IMR-90 (cell line): ENCODE data around the gene FBXW4. TPM values are rescaled to one million over a fixed set of nuclear protein-coding genes. Genes with fewer than 3 reads are reported as not detected.

ENCODE experiments used
- ATAC-seq: fragments of 200-7000 bp; cut with Tn5 transposase; 2 replicates; pipeline ENCODE4 v1.9.1; 2020; ENCODE audit warnings: low read depth, mild to moderate bottlenecking, moderate library complexity
- BruUV-seq: library from RNA; stranded (reverse); fragments of 400-500 nt; replicated peaks from 2 replicates; lab custom pipeline; 2021; lab: Mats Ljungman, UMichigan
- CTCF ChIA-PET: fragments of 300-600 bp; formaldehyde crosslinking; extraction: SDS; loops from one replicate; lab custom pipeline; 2021; ENCODE audit warnings: antibody characterized with exemption; lab: Yijun Ruan, JAX
- POLR2A ChIA-PET: fragments of 300-600 bp; sonication (Branson Sonifier 250); formaldehyde crosslinking; loops from one replicate; lab custom pipeline; 2022; ENCODE audit warnings: antibody characterized with exemption; ENCODE audit not compliant: unreplicated experiment; lab: Charles Lee
- DNase-seq: peaks from one replicate; pipeline ENCODE4 v3.0.0; 2013
- H2AFZ ChIP-seq: replicated peaks from 2 replicates; pipeline ENCODE3; 2013; ENCODE audit warnings: low read length, mild to moderate bottlenecking; ENCODE audit not compliant: poor library complexity
- H2AK5ac ChIP-seq: 2 replicates; pipeline ENCODE4 v1.6.1; 2013; ENCODE audit warnings: low read depth, low read length, inconsistent platforms
- H2AK9ac ChIP-seq: replicated peaks from 2 replicates; pipeline ENCODE3; 2013; ENCODE audit warnings: mild to moderate bottlenecking, low read depth, low read length, moderate library complexity; ENCODE audit not compliant: poor library complexity
- H2BK120ac ChIP-seq: 2 replicates; pipeline ENCODE4 v1.6.1; 2013; ENCODE audit warnings: low read depth, low read length, inconsistent platforms
- H2BK15ac ChIP-seq: 3 replicates; pipeline ENCODE4 v1.6.1; 2013; ENCODE audit warnings: low read depth, low read length, inconsistent platforms
- H2BK20ac ChIP-seq: 2 replicates; pipeline ENCODE4 v1.6.1; 2013; ENCODE audit warnings: low read depth, mild to moderate bottlenecking, inconsistent platforms, low read length, moderate library complexity
- H2BK5ac ChIP-seq: 2 replicates; pipeline ENCODE4 v1.6.1; 2013; ENCODE audit warnings: mild to moderate bottlenecking, low read depth, low read length, inconsistent platforms; ENCODE audit not compliant: poor library complexity, severe bottlenecking
- H3K14ac ChIP-seq: replicated peaks from 2 replicates; pipeline ENCODE4 v1.6.1; 2013; ENCODE audit warnings: low read depth, low read length, inconsistent platforms
- H3K18ac ChIP-seq: 2 replicates; pipeline ENCODE4 v1.6.1; 2013; ENCODE audit warnings: low read depth, low read length, control low read depth
- H3K23ac ChIP-seq: 2 replicates; pipeline ENCODE4 v1.6.1; 2013; ENCODE audit warnings: low read depth, low read length, inconsistent platforms
- H3K27ac ChIP-seq: 2 replicates; pipeline ENCODE4 v1.5.1; 2013; ENCODE audit warnings: mild to moderate bottlenecking, control low read depth, low read length; ENCODE audit not compliant: insufficient read depth
- H3K27me3 ChIP-seq: 2 replicates; pipeline ENCODE4 v1.6.1; 2013; ENCODE audit warnings: low read length; ENCODE audit not compliant: control insufficient read depth, insufficient read depth
- H3K36me3 ChIP-seq: 2 replicates; pipeline ENCODE4 v1.6.1; 2013; ENCODE audit warnings: low read length, mixed read lengths; ENCODE audit not compliant: control insufficient read depth, insufficient read depth
- H3K4ac ChIP-seq: 2 replicates; pipeline ENCODE4 v1.6.1; 2013; ENCODE audit warnings: low read depth, low read length, inconsistent platforms
- H3K4me1 ChIP-seq: 2 replicates; pipeline ENCODE4 v1.6.1; 2013; ENCODE audit warnings: low read length, mixed read lengths; ENCODE audit not compliant: control insufficient read depth, insufficient read depth
- H3K4me2 ChIP-seq: 2 replicates; pipeline ENCODE4 v1.6.1; 2013; ENCODE audit warnings: low read depth, mild to moderate bottlenecking, control low read depth, low read length, moderate library complexity
- H3K4me3 ChIP-seq: 2 replicates; pipeline ENCODE4 v1.5.1; 2013; ENCODE audit warnings: low read depth, mild to moderate bottlenecking, control low read depth, low read length, moderate library complexity; ENCODE audit not compliant: insufficient read depth
- H3K56ac ChIP-seq: 2 replicates; pipeline ENCODE4 v1.6.1; 2013; ENCODE audit warnings: low read length, inconsistent platforms; ENCODE audit not compliant: insufficient read depth; ENCODE audit errors: extremely low read depth
- H3K79me1 ChIP-seq, 2 experiments: 2 replicates each; pipeline ENCODE4 v1.6.1; 2013; ENCODE audit warnings: low read length in 2 of 2, inconsistent platforms in 1 of 2, low read depth in 1 of 2
- H3K9ac ChIP-seq: 2 replicates; pipeline ENCODE4 v1.6.1; 2013; ENCODE audit warnings: low read depth, low read length, control low read depth
- H3K9me1 ChIP-seq: 2 replicates; pipeline ENCODE4 v1.6.1; 2013; ENCODE audit warnings: low read length, inconsistent platforms; ENCODE audit not compliant: insufficient read depth
- H3K9me3 ChIP-seq: 2 replicates; pipeline ENCODE4 v1.6.1; 2013; ENCODE audit warnings: low read length; ENCODE audit not compliant: control insufficient read depth, insufficient read depth
- H4K20me1 ChIP-seq: 2 replicates; pipeline ENCODE4 v1.6.1; 2013; ENCODE audit warnings: low read length, inconsistent platforms; ENCODE audit not compliant: insufficient read depth
- H4K5ac ChIP-seq: 2 replicates; pipeline ENCODE4 v1.6.1; 2013; ENCODE audit warnings: mild to moderate bottlenecking, low read depth, low read length, control low read depth
- H4K8ac ChIP-seq, 2 experiments: 2 replicates each; pipeline ENCODE4 v1.6.1; 2013; ENCODE audit warnings: low read depth in 2 of 2, low read length in 2 of 2, control low read depth in 1 of 2, inconsistent platforms in 1 of 2
- H4K91ac ChIP-seq: 2 replicates; pipeline ENCODE4 v1.6.1; 2013; ENCODE audit warnings: low read depth, low read length, inconsistent platforms; ENCODE audit not compliant: insufficient read depth
- BHLHE40 ChIP-seq: fragments of 150-350 bp; IDR thresholded peaks from 2 replicates; pipeline ENCODE4 v1.6.1; 2016; ENCODE audit warnings: mild to moderate bottlenecking, low read depth, low read length
- CHD1 ChIP-seq: IDR thresholded peaks from 2 replicates; pipeline ENCODE4 v1.6.1; 2012; ENCODE audit warnings: low read depth, low read length, improper control_type of control experiment
- CTCF ChIP-seq: conservative IDR thresholded peaks from 2 replicates; pipeline ENCODE4 v1.5.1; 2012; ENCODE audit warnings: mild to moderate bottlenecking, low read depth, low read length, improper control_type of control experiment
- ELK1 ChIP-seq: fragments of 150-350 bp; IDR thresholded peaks from 2 replicates; pipeline ENCODE4 v1.6.1; 2016; ENCODE audit warnings: low read depth, mild to moderate bottlenecking, low read length, moderate library complexity, borderline replicate concordance
- FOS ChIP-seq: fragments of 150-350 bp; IDR thresholded peaks from 2 replicates; pipeline ENCODE4 v1.6.1; 2016; ENCODE audit warnings: low read depth, low read length
- MAFK ChIP-seq: IDR thresholded peaks from 2 replicates; pipeline ENCODE4 v1.6.1; 2012; ENCODE audit warnings: low read depth, low read length, improper control_type of control experiment
- MAZ ChIP-seq: IDR thresholded peaks from 2 replicates; pipeline ENCODE4 v1.6.1; 2012; ENCODE audit warnings: low read depth, mild to moderate bottlenecking, low read length, improper control_type of control experiment, moderate library complexity, borderline replicate concordance
- MXI1 ChIP-seq: IDR thresholded peaks from 2 replicates; pipeline ENCODE4 v1.6.1; 2012; ENCODE audit warnings: low read depth, mild to moderate bottlenecking, low read length, moderate library complexity, borderline replicate concordance
- NFE2L2 ChIP-seq: fragments of 150-350 bp; IDR thresholded peaks from 2 replicates; pipeline ENCODE4 v1.6.1; 2016; ENCODE audit warnings: low read depth, mild to moderate bottlenecking, low read length
- POLR2A ChIP-seq: IDR thresholded peaks from 2 replicates; pipeline ENCODE4 v1.6.1; 2012; ENCODE audit warnings: mild to moderate bottlenecking, low read depth, low read length
- RAD21 ChIP-seq: IDR thresholded peaks from 2 replicates; pipeline ENCODE4 v1.6.1; 2012; ENCODE audit warnings: low read length, improper control_type of control experiment
- RCOR1 ChIP-seq: IDR thresholded peaks from 2 replicates; pipeline ENCODE4 v1.6.1; 2012; ENCODE audit warnings: mild to moderate bottlenecking, low read length, improper control_type of control experiment; ENCODE audit not compliant: insufficient replicate concordance
- RFX5 ChIP-seq: IDR thresholded peaks from 2 replicates; pipeline ENCODE4 v1.8.0; 2012; ENCODE audit warnings: low read depth, mild to moderate bottlenecking, low read length, moderate library complexity
- SMC3 ChIP-seq: fragments of 150-350 bp; IDR thresholded peaks from 2 replicates; pipeline ENCODE4 v1.6.1; 2016; ENCODE audit warnings: low read depth, mild to moderate bottlenecking, antibody characterized with exemption, low read length, moderate library complexity
- USF2 ChIP-seq: fragments of 150-350 bp; IDR thresholded peaks from 2 replicates; pipeline ENCODE4 v1.6.1; 2017; ENCODE audit warnings: mild to moderate bottlenecking, antibody characterized with exemption, low read length, low read depth
- WGBS, 2 experiments: methylation state at CpG; one replicate each; pipeline versions ENCODE4 v1.1.5 to v1.1.7; 2013; ENCODE audit warnings: missing lambda C conversion rate in 2 of 2; ENCODE audit not compliant: insufficient read length in 1 of 2; ENCODE audit errors: extremely low coverage in 2 of 2; 5-methylcytosine and 5-hydroxymethylcytosine counted together
- dilution Hi-C: fragments of 300-500 bp; cut with HindIII; formaldehyde crosslinking; loops from one replicate; pipeline ENCODE4 v1.14.3; 2018; ENCODE audit warnings: low sequenced_read_pairs; ENCODE audit not compliant: unreplicated experiment
- in situ Hi-C: fragments of 300-500 bp; cut with MboI; formaldehyde crosslinking; loops from 3 replicates; pipeline ENCODE4 v1.14.3; 2019; ENCODE audit warnings: low sequenced_read_pairs, inconsistent platforms, mixed read lengths
- intact Hi-C: fragments of 100-400 bp; cut with micrococcal nuclease; formaldehyde crosslinking; loops from 2 replicates; pipeline ENCODE4 v1.10.0; 2022
- polyA plus RNA-seq, 3 experiments: library from polyadenylated mRNA; depleted of rRNA; stranded (reverse); fragments of >200 nt; gene quantifications; 2 replicates each; pipeline ENCODE4 v1.2.3, GENCODE V29; 2012; ENCODE audit warnings: low replicate concordance in 1 of 3
- total RNA-seq: library from RNA; depleted of rRNA; stranded (reverse); fragments of >200 nt; gene quantifications from 2 replicates; pipeline ENCODE4 v1.2.3, GENCODE V29; 2012

Gene FBXW4
- total and polyA plus RNA-seq, 2 of the 4 experiments (the other 2 are of a cell fraction) = 19.3 to 26.7 TPM

DNA sequence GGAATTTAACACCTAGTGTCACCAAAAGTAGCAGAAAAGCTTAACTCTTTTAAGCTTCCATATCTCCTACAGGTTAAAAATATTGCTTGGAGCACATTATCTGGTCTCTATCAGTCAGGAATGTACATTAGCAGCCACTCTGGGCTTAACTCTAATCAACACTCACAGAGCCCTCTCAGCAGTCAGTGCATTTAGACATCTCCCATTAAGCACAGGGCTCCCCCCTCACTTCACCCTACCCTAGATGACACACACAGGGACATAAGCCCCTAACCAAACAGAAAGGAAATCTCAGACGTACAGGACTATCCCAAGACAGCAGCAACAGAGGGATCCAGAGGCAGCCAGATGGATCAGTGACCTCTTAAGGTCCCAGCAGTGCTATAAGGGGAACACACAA, 26.4 kb downstream of the FBXW4 start:
- H4K20me1 ChIP-seq = no peaks in the 10 kb centered on the region
- H3K9me3 ChIP-seq = no peaks in the 10 kb centered on the region
- no TSS peak for BruUV-seq
- no CpG with 5 or more reads among the region's 1 CpG for WGBS, 2 experiments
- peaks cover 12% of the 10 kb centered on the region for H3K9me1 ChIP-seq
- H2BK5ac ChIP-seq = no peak overlapping the region
- H4K8ac ChIP-seq = no peak overlapping the region
- no peak overlapping the region for H4K5ac ChIP-seq
- H3K18ac ChIP-seq = no peak overlapping the region
- ChIA-PET CTCF (no interaction called here), POLR2A (no interaction called here)
- no peaks in the 10 kb centered on the region for H3K79me1 ChIP-seq
- no peak overlapping the region for H3K9ac ChIP-seq
- H3K4me1 ChIP-seq = peaks cover 3% of the 10 kb centered on the region; the same call in 1 of the 2 replicates
- no peak overlapping the region for H2AFZ ChIP-seq
- DNase-seq (no peak), ATAC-seq (no peak)
- H2BK15ac ChIP-seq = no peak overlapping the region
- H3K4me2 ChIP-seq = no peak overlapping the region
- H3K23ac ChIP-seq = no peak overlapping the region
- in situ Hi-C loops = no loop called here
- H4K91ac ChIP-seq = no peak overlapping the region
- H3K36me3 ChIP-seq = peaks cover 43% of the 10 kb centered on the region
- H3K27ac ChIP-seq = no peak overlapping the region
- intact Hi-C loops = no loop called here
- no peak overlapping the region for H2AK9ac ChIP-seq
- H3K56ac ChIP-seq = no peak overlapping the region
- H2BK120ac ChIP-seq = no peak overlapping the region
- H3K4me3 ChIP-seq = no peak overlapping the region
- dilution Hi-C loops = no loop called here
- H3K14ac ChIP-seq = no peak overlapping the region
- H3K4ac ChIP-seq = no peak overlapping the region
- TF ChIP-seq FOS = no peak
- no peak for TF ChIP-seq RCOR1
- TF ChIP-seq MAZ = no peak
- TF ChIP-seq MXI1 = no peak
- no peak for TF ChIP-seq ELK1
- no peak for TF ChIP-seq CHD1
- no peak for TF ChIP-seq RFX5
- TF ChIP-seq RAD21 = no peak
- no peak for TF ChIP-seq BHLHE40
- no peak for TF ChIP-seq POLR2A
- no peak for TF ChIP-seq CTCF
- TF ChIP-seq MAFK = no peak
- TF ChIP-seq SMC3 = no peak
- TF ChIP-seq NFE2L2 = no peak
- no peak for TF ChIP-seq USF2
- H2BK20ac ChIP-seq = no peak overlapping the region
- no peaks in the 10 kb centered on the region for H3K27me3 ChIP-seq
- H2AK5ac ChIP-seq = no peak overlapping the region
